22Rv1 (cell line): Measurements from ENCODE around the gene NRIP3.

Experiments
- CTCF ChIP-seq: fragments of 450-650 bp; IDR thresholded peaks from 2 replicates; pipeline ENCODE4 v1.5.1; 2017; ENCODE audit warnings: mild to moderate bottlenecking
- ZFX ChIP-seq: fragments of 450-650 bp; IDR thresholded peaks from 2 replicates; pipeline ENCODE4 v1.6.1; 2017; ENCODE audit warnings: antibody characterized with exemption, borderline replicate concordance

GRCh38 chr11:9005087-9005486 lies 1.3 kb upstream of the NRIP3 start:
- TF ChIP-seq CTCF (no peak), ZFX (no peak)
